Stimulated activated CD8-positive, alpha-beta memory T cell treated with anti-CD3 and anti-CD28 coated beads, Interleukin-15, amount 100 ng/mL, for 48 hours (primary cell): ENCODE measurements around the gene RAB34.

Experiments used
- DNase-seq, 2 donors: peaks; one replicate each; pipeline ENCODE4 v3.0.0-alpha.2; 2020; ENCODE audit warnings: low read depth in 2 of 2

The RAB34 gene

DNA sequence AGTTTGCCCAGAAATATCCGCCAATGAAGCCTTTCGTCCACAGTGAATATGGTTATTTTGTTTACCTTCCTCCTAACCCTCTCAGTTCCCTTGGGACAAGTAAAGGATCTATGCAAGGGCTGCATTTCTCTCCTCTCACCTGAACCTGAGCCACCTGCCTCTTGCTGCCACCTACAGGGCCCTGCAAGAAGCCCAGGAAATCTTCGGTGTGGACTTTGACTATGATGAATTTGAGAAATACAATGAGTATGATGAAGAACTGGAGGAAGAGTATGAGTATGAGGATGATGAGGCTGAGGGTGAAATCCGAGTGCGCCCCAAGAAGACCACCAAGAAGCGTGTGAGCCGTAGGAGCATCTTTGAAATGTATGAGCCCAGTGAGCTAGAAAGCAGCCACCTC is 41.7 kb downstream of the RAB34 start:
- DNase-seq: no peak

DNA sequence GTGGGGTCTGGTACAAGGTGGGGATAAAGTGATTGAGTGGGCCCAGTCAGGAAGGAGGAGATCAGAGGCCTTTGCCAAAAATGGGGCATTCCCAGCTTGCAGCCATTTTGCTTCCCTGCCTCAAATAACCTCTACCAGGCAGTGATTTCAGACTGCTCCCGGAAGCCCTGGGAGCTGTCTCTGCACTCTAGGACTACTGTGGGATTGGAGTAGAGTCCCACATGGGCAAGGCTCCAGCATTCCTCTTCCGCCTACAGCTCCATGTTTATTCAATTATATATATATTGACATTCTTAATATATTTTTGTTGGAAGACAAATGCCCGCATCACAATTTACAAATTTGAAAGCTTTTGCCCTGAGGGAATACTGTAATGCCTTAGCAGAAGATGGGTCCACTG is 42.2 kb downstream of the RAB34 start:
- DNase-seq: no peak

DNA sequence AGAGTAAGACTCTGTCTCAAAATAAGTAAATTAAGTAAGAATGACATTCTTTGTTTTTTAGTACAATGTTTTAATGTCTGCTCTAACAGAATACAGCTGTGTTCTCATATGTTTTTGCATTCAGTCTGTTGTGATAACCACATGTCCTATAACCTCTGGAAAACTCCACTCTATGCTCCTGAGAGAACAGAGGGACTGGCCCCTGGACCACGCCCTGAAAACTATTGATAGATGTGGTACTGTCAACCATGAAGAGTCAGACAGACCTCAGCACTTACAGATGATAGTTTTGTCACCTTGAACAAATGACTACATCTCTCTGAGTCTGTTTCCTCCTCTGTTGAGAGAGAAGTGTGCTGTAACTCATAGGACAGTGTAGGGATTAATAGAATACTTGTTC is 47.8 kb downstream of the RAB34 start:
- DNase-seq: no peak

DNA sequence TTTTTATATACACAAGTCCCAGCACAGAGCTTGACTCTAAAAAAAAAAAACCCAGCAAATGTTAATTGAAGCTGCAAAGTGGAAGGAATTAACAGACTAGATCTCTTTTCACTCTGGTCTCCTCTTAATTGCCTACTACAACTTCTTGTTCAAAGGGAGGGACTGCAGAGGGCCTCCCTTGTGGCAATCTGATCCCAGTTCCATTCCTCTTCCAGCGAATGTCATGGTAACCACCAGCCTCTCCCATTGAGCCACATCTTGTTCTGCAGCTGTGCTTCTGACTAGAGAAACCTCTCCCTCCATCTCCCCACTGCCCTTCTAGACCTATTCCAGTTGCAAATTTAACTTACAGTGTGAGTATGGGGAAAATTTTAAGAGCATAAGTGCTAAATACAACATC is 49.8 kb downstream of the RAB34 start:
- DNase-seq: no peak

DNA sequence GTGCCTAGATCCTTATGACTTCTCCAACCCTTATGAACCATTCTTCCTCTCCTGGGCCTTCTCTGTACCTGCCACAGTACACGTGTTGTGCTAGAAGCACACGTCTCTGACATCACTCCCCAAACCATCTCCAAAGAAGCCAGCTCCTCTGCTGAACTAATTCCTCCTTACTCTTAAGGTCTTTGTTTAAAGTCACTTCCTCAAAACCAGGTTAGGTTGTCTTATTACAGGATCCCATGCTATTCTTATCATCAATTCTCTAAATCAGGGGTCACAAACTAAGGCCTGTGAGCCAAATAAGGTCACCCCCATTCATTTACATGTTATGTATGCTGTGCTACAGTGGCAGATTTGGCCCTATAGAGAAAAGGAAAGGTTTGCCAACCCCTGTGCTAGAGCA is 51.7 kb downstream of the RAB34 start:
- DNase-seq: no peak
